GM10248 (cell line): ENCODE results near the gene ZNF791.

Experiments used
- CTCF ChIA-PET: fragments of 300-600 bp; sonication (Branson Sonifier 250); formaldehyde crosslinking; extraction: SDS; loops from one replicate; lab custom pipeline; 2021; ENCODE audit warnings: antibody characterized with exemption; lab: Yijun Ruan, JAX
- POLR2A ChIA-PET: fragments of 350-650 bp; sonication (Branson Sonifier 250); formaldehyde crosslinking; extraction: SDS; loops from one replicate; lab custom pipeline; 2020; ENCODE audit warnings: antibody characterized with exemption; lab: Yijun Ruan, JAX
- DNase-seq: peaks from one replicate; pipeline ENCODE4 v3.0.0; 2012; ENCODE audit errors: extremely low spot score
- TF ChIP-seq, protein P1 (sequence below): IDR thresholded peaks from 2 replicates; pipeline ENCODE4 v1.5.1; 2012; ENCODE audit warnings: mild to moderate bottlenecking, low read depth; ENCODE audit errors: extremely low read depth, missing control alignments, control extremely low read depth

ZNF791 gene

GRCh38 chr19:12648088-12648487, 37.4 kb downstream of the ZNF791 start:
- DNase-seq, result no peak
- TF ChIP-seq, protein P1, sequence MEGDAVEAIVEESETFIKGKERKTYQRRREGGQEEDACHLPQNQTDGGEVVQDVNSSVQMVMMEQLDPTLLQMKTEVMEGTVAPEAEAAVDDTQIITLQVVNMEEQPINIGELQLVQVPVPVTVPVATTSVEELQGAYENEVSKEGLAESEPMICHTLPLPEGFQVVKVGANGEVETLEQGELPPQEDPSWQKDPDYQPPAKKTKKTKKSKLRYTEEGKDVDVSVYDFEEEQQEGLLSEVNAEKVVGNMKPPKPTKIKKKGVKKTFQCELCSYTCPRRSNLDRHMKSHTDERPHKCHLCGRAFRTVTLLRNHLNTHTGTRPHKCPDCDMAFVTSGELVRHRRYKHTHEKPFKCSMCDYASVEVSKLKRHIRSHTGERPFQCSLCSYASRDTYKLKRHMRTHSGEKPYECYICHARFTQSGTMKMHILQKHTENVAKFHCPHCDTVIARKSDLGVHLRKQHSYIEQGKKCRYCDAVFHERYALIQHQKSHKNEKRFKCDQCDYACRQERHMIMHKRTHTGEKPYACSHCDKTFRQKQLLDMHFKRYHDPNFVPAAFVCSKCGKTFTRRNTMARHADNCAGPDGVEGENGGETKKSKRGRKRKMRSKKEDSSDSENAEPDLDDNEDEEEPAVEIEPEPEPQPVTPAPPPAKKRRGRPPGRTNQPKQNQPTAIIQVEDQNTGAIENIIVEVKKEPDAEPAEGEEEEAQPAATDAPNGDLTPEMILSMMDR, result no peak
- POLR2A ChIA-PET, result no interaction called here
- CTCF ChIA-PET, result interaction anchor here (0.8 to 1.5 kb wide), 2 partner anchors 8 to 24 kb away, joined by 3 to 7 read pairs; no protein-coding TSS in a partner anchor

DNA sequence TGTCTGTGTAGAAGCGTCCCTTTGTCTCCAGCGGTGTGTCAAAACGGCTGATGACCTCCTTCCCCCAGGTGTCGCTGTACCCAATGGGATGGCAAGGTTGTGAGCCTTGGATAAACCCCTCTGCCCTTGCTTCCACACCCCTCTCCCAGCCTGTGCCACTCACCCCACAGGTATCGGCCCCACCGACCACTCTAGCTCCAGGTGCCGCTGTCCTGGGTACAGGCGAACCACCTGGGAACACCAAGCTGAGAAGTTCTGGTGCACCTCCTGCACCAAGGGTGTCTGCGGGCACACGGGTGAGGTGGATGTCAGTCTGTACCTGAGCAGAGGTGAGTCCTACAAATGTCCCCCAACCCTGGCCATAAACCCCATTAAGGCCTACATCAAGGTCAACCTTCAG, 39.2 kb downstream of the ZNF791 start:
- CTCF ChIA-PET, result no interaction called here
- TF ChIP-seq, protein P1, result no peak
- POLR2A ChIA-PET, result interaction anchor here (0.7 kb wide), 1 partner anchor 37 kb away, joined by 11 read pairs; no protein-coding TSS in a partner anchor
- DNase-seq, result peak; percentile 11

GRCh38 chr19:12652219-12652618, 41.5 kb downstream of the ZNF791 start:
- DNase-seq, result no peak
- ChIA-PET POLR2A (no interaction called here), CTCF (interaction anchor here (1.3 kb wide), 1 partner anchor 12 kb away, joined by 3 read pairs; no protein-coding TSS in a partner anchor)
- TF ChIP-seq, protein P1, result no peak

DNA sequence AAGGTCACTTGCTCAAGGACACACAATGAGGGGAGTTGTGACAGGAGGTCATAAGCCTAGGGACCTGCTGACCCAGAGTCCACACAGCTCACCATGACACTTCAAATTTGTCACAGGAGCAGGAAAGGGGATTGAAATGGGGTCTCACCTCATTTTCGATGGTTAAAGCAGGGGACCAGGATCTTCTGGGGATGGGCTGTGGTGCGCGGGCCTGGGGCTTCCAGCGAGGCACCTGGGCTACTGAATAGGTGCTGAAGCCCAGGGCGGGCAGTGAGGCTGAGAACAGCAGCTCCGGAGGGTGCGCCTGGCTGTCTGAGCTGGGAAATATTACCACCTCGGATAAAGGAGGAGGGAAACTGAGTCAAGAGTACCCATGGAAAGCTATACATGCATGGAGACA, 44.8 kb downstream of the ZNF791 start:
- TF ChIP-seq, protein P1, result no peak
- POLR2A ChIA-PET, result interaction anchor here (0.6 kb wide), 1 partner anchor 286 kb away, joined by 5 read pairs; no protein-coding TSS in a partner anchor

DNA sequence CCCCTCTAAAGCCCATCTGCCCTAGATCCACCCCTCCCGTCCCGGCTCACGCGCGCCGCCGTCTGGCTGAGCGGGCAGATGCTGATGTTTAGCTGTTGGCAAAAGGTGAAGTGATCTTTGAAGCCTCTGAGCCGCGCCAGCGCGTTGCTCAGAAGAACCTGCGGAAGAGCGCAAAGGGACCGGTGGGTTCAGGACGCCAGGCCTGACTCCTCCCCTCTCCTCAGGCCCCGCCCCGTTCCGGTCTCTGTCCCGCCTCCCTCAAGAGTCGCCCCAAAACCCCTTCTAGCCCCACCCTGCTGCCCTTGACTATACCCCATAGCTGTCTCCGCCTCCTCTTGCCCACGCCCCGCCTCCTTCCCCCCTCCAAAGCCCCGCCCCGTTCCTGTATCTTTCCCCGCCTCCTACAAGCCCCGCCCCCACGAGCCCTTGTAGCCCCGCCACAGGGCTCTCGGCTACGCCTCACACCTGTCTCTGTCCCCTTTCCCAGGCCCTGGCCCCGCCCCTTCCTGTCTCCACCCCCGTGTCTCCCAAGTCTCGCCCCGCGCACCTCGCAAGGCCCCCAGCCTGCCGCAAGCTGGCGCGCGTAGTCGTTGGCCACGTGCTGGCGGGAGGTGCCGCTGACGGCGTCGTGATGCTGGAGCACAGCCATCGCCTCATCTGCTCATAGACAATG, 46.3 kb downstream of the ZNF791 start:
- POLR2A ChIA-PET, result interaction anchor here (0.6 kb wide), 1 partner anchor 19 kb away, joined by 4 read pairs; no protein-coding TSS in a partner anchor

More for the DNA sequence above, 44.8 kb downstream of the ZNF791 start:
- DNase-seq, result no peak
- CTCF ChIA-PET, result interaction anchor here (1.4 to 2.0 kb wide), 3 partner anchors 16 to 51 kb away, joined by 4 to 8 read pairs (median 6); no protein-coding TSS in a partner anchor

GRCh38 chr19:12657966-12658365, 47.2 kb downstream of the ZNF791 start:
- TF ChIP-seq, protein P1, result no peak
- CTCF ChIA-PET, result interaction anchor here (1.2 kb wide), 1 partner anchor 13 kb away, joined by 3 read pairs; no protein-coding TSS in a partner anchor
- no peak for DNase-seq
- POLR2A ChIA-PET, result interaction anchor here (0.7 kb wide), 1 partner anchor 116 kb away, joined by 10 read pairs; no protein-coding TSS in a partner anchor

More for the DNA sequence above, 46.3 kb downstream of the ZNF791 start:
- TF ChIP-seq, protein P1, result no peak
- DNase-seq, result no peak
- CTCF ChIA-PET, result interaction anchor here (1.1 to 1.2 kb wide), 2 partner anchors 14 to 17 kb away, joined by 3 to 5 read pairs; no protein-coding TSS in a partner anchor
